IPS-18c (cell line): ENCODE results near the gene SLC8A1.

ENCODE experiments used
- H3K4me3 ChIP-seq: 2 replicates; pipeline ENCODE4 v1.7.0; 2013; ENCODE audit warnings: low read depth, mild to moderate bottlenecking, low read length, moderate library complexity; ENCODE audit not compliant: insufficient read depth
- H3K9me3 ChIP-seq: one replicate; pipeline ENCODE4 v1.6.1; 2013; ENCODE audit warnings: mild to moderate bottlenecking, low read length, moderate library complexity; ENCODE audit not compliant: control insufficient read depth, insufficient read depth

SLC8A1 gene

GRCh38 chr2:40355451-40355850 is 96.4 kb downstream of the SLC8A1 start:
- Histone ChIP-seq H3K9me3 (no peaks in the 10 kb centered on the region), H3K4me3 (no peak overlapping the region)

GRCh38 chr2:40353231-40353630 is 98.7 kb downstream of the SLC8A1 start:
- no peak overlapping the region for H3K4me3 ChIP-seq
- no peaks in the 10 kb centered on the region for H3K9me3 ChIP-seq

GRCh38 chr2:40352703-40353099 is 99.2 kb downstream of the SLC8A1 start:
- H3K9me3 ChIP-seq, result no peaks in the 10 kb centered on the region
- no peak overlapping the region for H3K4me3 ChIP-seq

- Histone ChIP-seq H3K9me3 (no peaks in the 10 kb centered on the region), H3K4me3 (no peak overlapping the region)
Observed at GRCh38 chr2:40352041-40352702, 99.7 kb downstream of the SLC8A1 start.

- Histone ChIP-seq H3K9me3 (no peaks in the 10 kb centered on the region), H3K4me3 (no peak overlapping the region)
Observed at GRCh38 chr2:40348665-40349064, 103.2 kb downstream of the SLC8A1 start.

- Histone ChIP-seq H3K9me3 (no peaks in the 10 kb centered on the region), H3K4me3 (no peak overlapping the region)
Observed at GRCh38 chr2:40348038-40348437, 103.9 kb downstream of the SLC8A1 start.

- H3K4me3 ChIP-seq, result no peak overlapping the region
- H3K9me3 ChIP-seq, result no peaks in the 10 kb centered on the region
Observed at GRCh38 chr2:40346535-40347354, 105.1 kb downstream of the SLC8A1 start.

GRCh38 chr2:40344364-40344763 is 107.5 kb downstream of the SLC8A1 start:
- Histone ChIP-seq H3K9me3 (no peaks in the 10 kb centered on the region), H3K4me3 (no peak overlapping the region)

GRCh38 chr2:40343902-40344301 is 108.0 kb downstream of the SLC8A1 start:
- Histone ChIP-seq H3K9me3 (no peaks in the 10 kb centered on the region), H3K4me3 (no peak overlapping the region)

GRCh38 chr2:40341198-40341597 is 110.7 kb downstream of the SLC8A1 start:
- H3K9me3 ChIP-seq, result no peaks in the 10 kb centered on the region
- H3K4me3 ChIP-seq, result no peak overlapping the region

GRCh38 chr2:40339026-40339425 is 112.9 kb downstream of the SLC8A1 start:
- Histone ChIP-seq H3K4me3 (no peak overlapping the region), H3K9me3 (no peaks in the 10 kb centered on the region)

GRCh38 chr2:40332191-40332826 is 119.6 kb downstream of the SLC8A1 start:
- no peaks in the 10 kb centered on the region for H3K9me3 ChIP-seq
- H3K4me3 ChIP-seq, result no peak overlapping the region

- H3K4me3 ChIP-seq, result no peak overlapping the region
- H3K9me3 ChIP-seq, result no peaks in the 10 kb centered on the region
Observed at GRCh38 chr2:40330096-40330495, 121.8 kb downstream of the SLC8A1 start.

GRCh38 chr2:40329739-40330030 is 122.2 kb downstream of the SLC8A1 start:
- H3K9me3 ChIP-seq, result no peaks in the 10 kb centered on the region
- H3K4me3 ChIP-seq, result no peak overlapping the region

GRCh38 chr2:40325116-40325515 is 126.8 kb downstream of the SLC8A1 start:
- Histone ChIP-seq H3K4me3 (no peak overlapping the region), H3K9me3 (no peaks in the 10 kb centered on the region)

GRCh38 chr2:40324656-40325055 is 127.2 kb downstream of the SLC8A1 start:
- H3K9me3 ChIP-seq, result no peaks in the 10 kb centered on the region
- H3K4me3 ChIP-seq, result no peak overlapping the region

- Histone ChIP-seq H3K9me3 (no peaks in the 10 kb centered on the region), H3K4me3 (no peak overlapping the region)
Observed at GRCh38 chr2:40321822-40322221, 130.1 kb downstream of the SLC8A1 start.

- Histone ChIP-seq H3K4me3 (no peak overlapping the region), H3K9me3 (no peaks in the 10 kb centered on the region)
Observed at GRCh38 chr2:40321016-40321623, 130.8 kb downstream of the SLC8A1 start.
